OCI-LY7 (cell line): ENCODE data around the gene IAH1. TPM values are rescaled to one million over a fixed set of nuclear protein-coding genes. Genes with fewer than 3 reads are reported as not detected.

Source experiments
- Bru-seq: library from RNA; stranded (reverse); fragments of 400-500 nt; gene quantifications from one replicate; lab custom pipeline; 2021; lab: Mats Ljungman, UMichigan
- BruChase-seq, 2 experiments: library from RNA; stranded (reverse); fragments of 400-500 nt; gene quantifications; one replicate each; lab custom pipeline; 2021; lab: Mats Ljungman, UMichigan
- BruUV-seq: library from RNA; stranded (reverse); fragments of 400-500 nt; replicated peaks from 2 replicates; lab custom pipeline; 2021; lab: Mats Ljungman, UMichigan
- CTCF ChIA-PET: fragments of 300-600 bp; sonication (Branson Sonifier 250); formaldehyde crosslinking; loops from one replicate; lab custom pipeline; 2022; ENCODE audit warnings: antibody characterized with exemption; ENCODE audit not compliant: unreplicated experiment; lab: Charles Lee
- POLR2A ChIA-PET: fragments of 300-600 bp; sonication (Branson Sonifier 250); formaldehyde crosslinking; loops from one replicate; lab custom pipeline; 2022; ENCODE audit warnings: antibody characterized with exemption; lab: Charles Lee
- DNase-seq: peaks from one replicate; pipeline ENCODE4 v3.0.0-alpha.2; 2015; ENCODE audit warnings: low spot score
- H2AFZ ChIP-seq: fragments of 200-600 bp; sonication (generic), shearing (Covaris generic); 2 replicates; pipeline ENCODE4 v1.6.1; 2014; ENCODE audit warnings: mild to moderate bottlenecking, antibody characterized with exemption, low read length, moderate library complexity
- H3K27ac ChIP-seq: fragments of 200-600 bp; sonication (generic); 2 replicates; pipeline ENCODE4 v1.5.1; 2014; ENCODE audit warnings: mixed run types, low read depth, mild to moderate bottlenecking, moderate library complexity, low read length, inconsistent platforms; ENCODE audit not compliant: poor library complexity, severe bottlenecking
- H3K36me3 ChIP-seq: fragments of 200-600 bp; sonication (generic); 2 replicates; pipeline ENCODE4 v1.6.1; 2014; ENCODE audit warnings: mild to moderate bottlenecking, antibody characterized with exemption, low read length, moderate library complexity, mixed read lengths; ENCODE audit not compliant: insufficient read depth
- H3K4me1 ChIP-seq: fragments of 200-600 bp; sonication (generic); 2 replicates; pipeline ENCODE4 v1.5.1; 2014; ENCODE audit warnings: mild to moderate bottlenecking, low read length; ENCODE audit not compliant: insufficient read depth, poor library complexity, severe bottlenecking
- H3K4me2 ChIP-seq: fragments of 200-600 bp; sonication (generic); 2 replicates; pipeline ENCODE4 v1.6.1; 2014; ENCODE audit warnings: mild to moderate bottlenecking, low read length
- H3K4me3 ChIP-seq: fragments of 200-600 bp; sonication (generic); 2 replicates; pipeline ENCODE4 v1.5.1; 2014; ENCODE audit warnings: mild to moderate bottlenecking, low read depth, low read length; ENCODE audit not compliant: poor library complexity, severe bottlenecking
- H3K79me2 ChIP-seq: fragments of 200-600 bp; sonication (generic); 2 replicates; pipeline ENCODE4 v1.6.1; 2016; ENCODE audit warnings: low read depth, mild to moderate bottlenecking, low read length, moderate library complexity, mixed read lengths; ENCODE audit not compliant: insufficient read depth
- H3K9me2 ChIP-seq: fragments of 200-600 bp; sonication (generic); 2 replicates; pipeline ENCODE4 v1.6.1; 2016; ENCODE audit warnings: mild to moderate bottlenecking, low read length, mixed read lengths; ENCODE audit not compliant: insufficient read depth
- H3K9me3 ChIP-seq: fragments of 200-600 bp; sonication (generic); 2 replicates; pipeline ENCODE4 v1.6.1; 2014; ENCODE audit warnings: mild to moderate bottlenecking, mixed run types, low read length, mixed read lengths
- H4K20me1 ChIP-seq: fragments of 200-600 bp; sonication (generic); 2 replicates; pipeline ENCODE4 v1.6.1; 2014; ENCODE audit warnings: mild to moderate bottlenecking, antibody characterized with exemption, low read length, moderate library complexity, mixed read lengths; ENCODE audit not compliant: insufficient read depth
- CTCF ChIP-seq: fragments of 200-600 bp; sonication (generic); conservative IDR thresholded peaks from 2 replicates; pipeline ENCODE4 v1.5.1; 2014; ENCODE audit warnings: mild to moderate bottlenecking, antibody characterized with exemption, low read length, moderate library complexity, mixed read lengths
- EZH2phosphoT487 ChIP-seq: fragments of 200-600 bp; sonication (generic); IDR thresholded peaks from 2 replicates; pipeline ENCODE4 v1.6.1; 2018; ENCODE audit warnings: low read depth, borderline replicate concordance, mild to moderate bottlenecking, mixed run types, antibody characterized with exemption, low read length, moderate library complexity, mixed read lengths
- intact Hi-C: fragments of 100-400 bp; cut with micrococcal nuclease; formaldehyde crosslinking; loops from one replicate; pipeline ENCODE4 v1.10.0; 2022; ENCODE audit not compliant: unreplicated experiment
- long read RNA-seq: library from polyadenylated mRNA; stranded (forward); transcript quantifications from one replicate; pipeline ENCODE4 v2.0.0, GENCODE V29; 2022
- total RNA-seq, 2 experiments: library from RNA; depleted of rRNA in 1 of 2; stranded (reverse); fragments of >200 nt in 1 of 2; shearing (Covaris generic) in 1 of 2; gene quantifications; 2 replicates each; pipeline ENCODE4 v1.2.3, GENCODE V29; 2014 to 2022

The IAH1 gene
- 0.66 and 0.98 TPM in 2 replicates for total RNA-seq (2014; rRNA removed; shearing (Covaris generic))
- total RNA-seq (2022): 3.8 and 7.0 TPM in 2 replicates
- Bru-seq, nascent RNA: percentile 41 among the genes with signal in this experiment
- percentile 32 among the genes with signal in this experiment for BruChase-seq, experiment 1, labeled RNA remaining after a 6-hour chase
- percentile 36 among the genes with signal in this experiment for BruChase-seq, experiment 2, labeled RNA remaining after a 2-hour chase
- long read RNA-seq, partial matches to known transcripts: 0 of 23 reads
- long read RNA-seq, other reads (novel, unspliced or antisense): 18 of 23 reads

- Histone ChIP-seq H2AFZ (no peak within 1 kb of the TSS), H3K27ac (no peak within 1 kb of the TSS), H3K4me3 (no peak within 1 kb of the TSS)
Measured at GRCh38 chr2:9474361-9475057, at the start of gene IAH1. IAH1 (plus strand) TSS chr2:9474551; CDS start chr2:9474567, 16 bp downstream.

GRCh38 chr2:9428965-9429577 is 45.3 kb upstream of the IAH1 start:
- CTCF ChIA-PET: no interaction called here
- Histone ChIP-seq H3K79me2 (peaks cover 30% of the 10 kb centered on the region; the same call in 1 of the 2 replicates), H3K4me2 (no peak overlapping the region), H4K20me1 (no peaks in the 10 kb centered on the region; the same call in 1 of the 2 replicates), H3K4me3 (no peak overlapping the region), H3K9me3 (no peaks in the 10 kb centered on the region), H2AFZ (no peak overlapping the region), H3K27ac (no peak overlapping the region), H3K36me3 (peaks cover 74% of the 10 kb centered on the region), H3K9me2 (no peaks in the 10 kb centered on the region), H3K4me1 (peaks cover 17% of the 10 kb centered on the region)
- POLR2A ChIA-PET: interaction anchor here (0.6 kb wide), 3 partner anchors 121 to 1627 kb away, joined by 4 to 6 read pairs (median 4); no protein-coding TSS in a partner anchor
- no peak for DNase-seq
- intact Hi-C loops: no loop called here
- TF ChIP-seq EZH2phosphoT487 (no peak), CTCF (no peak)
- no TSS peak for BruUV-seq

More at GRCh38 chr2:9474361-9475057, at the start of gene IAH1:
- BruUV-seq: no TSS peak
- no peaks in the 10 kb centered on the region for H4K20me1 ChIP-seq
- no peak for DNase-seq
- H3K9me2 ChIP-seq: no peaks in the 10 kb centered on the region
- H3K4me2 ChIP-seq: peak within 1 kb of the TSS; percentile 56; the same call in 1 of the 2 replicates
- intact Hi-C loops: no loop called here
- H3K9me3 ChIP-seq: no peaks in the 10 kb centered on the region
- H3K4me1 ChIP-seq: peaks cover 15% of the 10 kb centered on the region
- ChIA-PET POLR2A (interaction anchor here (0.6 to 1.1 kb wide), 4 partner anchors 10 to 104 kb away, joined by 3 to 7 read pairs (median 4); no protein-coding TSS in a partner anchor), CTCF (no interaction called here)
- H3K36me3 ChIP-seq: peaks cover 55% of the 10 kb centered on the region
- no peaks in the 10 kb centered on the region for H3K79me2 ChIP-seq
- TF ChIP-seq EZH2phosphoT487 (no peak), CTCF (no peak)
